Subcutaneous abdominal adipose tissue (tissue), 5 donors: ENCODE results near the gene SMAD6.
A peak's percentile ranks its signal among the peaks of the same experiment; 100 is the strongest.

Experiments used
- H3K27ac ChIP-seq: one replicate; pipeline ENCODE4 v1.7.0; 2013; ENCODE audit warnings: low read depth, mild to moderate bottlenecking, inconsistent platforms, low read length, moderate library complexity
- H3K27me3 ChIP-seq, 5 donors: one replicate each; pipeline ENCODE4 v1.7.0; 2013; ENCODE audit warnings: low read length in 5 of 5, inconsistent platforms in 1 of 5; ENCODE audit not compliant: control insufficient read depth in 5 of 5, insufficient read depth in 4 of 5
- H3K36me3 ChIP-seq, 5 donors: one replicate each; pipeline ENCODE4 v1.7.0; 2013; ENCODE audit warnings: low read length in 5 of 5; ENCODE audit not compliant: control insufficient read depth in 5 of 5, insufficient read depth in 5 of 5
- H3K4me1 ChIP-seq, 5 donors: one replicate each; pipeline ENCODE4 v1.7.0; 2013; ENCODE audit warnings: low read length in 5 of 5, mild to moderate bottlenecking in 3 of 5, moderate library complexity in 1 of 5; ENCODE audit not compliant: control insufficient read depth in 5 of 5, insufficient read depth in 5 of 5
- H3K4me3 ChIP-seq, 5 donors: one replicate each; pipeline ENCODE4 v1.7.0; 2013; ENCODE audit warnings: low read length in 5 of 5, low read depth in 1 of 5
- H3K9ac ChIP-seq, 5 donors: one replicate each; pipeline ENCODE4 v1.7.0; 2013; ENCODE audit warnings: low read length in 5 of 5, mild to moderate bottlenecking in 4 of 5, moderate library complexity in 3 of 5
- H3K9me3 ChIP-seq, 5 donors: one replicate each; pipeline ENCODE4 v1.7.0; 2013; ENCODE audit warnings: low read length in 5 of 5; ENCODE audit not compliant: control insufficient read depth in 5 of 5
- donor health status: healthy.
- donor health status: healthy.
- donor health status: healthy.
- donor health status: healthy.
- donor health status: healthy.

Gene SMAD6

GRCh38 chr15:66805202-66805885 is 103.3 kb downstream of the SMAD6 start:
- H3K36me3 ChIP-seq = no peaks in the 10 kb centered on the region
- H3K9ac ChIP-seq = peak overlapping the region in 3 of 5 donors; percentile 11 to 44 (median 29)
- no peaks in the 10 kb centered on the region for H3K9me3 ChIP-seq
- H3K27ac ChIP-seq = peak overlapping the region; percentile 100
- H3K4me1 ChIP-seq = peaks cover 11 to 55% (median 48%) of the 10 kb centered on the region in 5 donors
- no peak overlapping the region for H3K4me3 ChIP-seq
- H3K27me3 ChIP-seq = no peaks in the 10 kb centered on the region

- H3K27ac ChIP-seq = no peak overlapping the region
- no peak overlapping the region for H3K4me3 ChIP-seq
- peaks cover 7 to 27% (median 23%) of the 10 kb centered on the region in 5 donors for H3K4me1 ChIP-seq
- no peaks in the 10 kb centered on the region for H3K9me3 ChIP-seq
- H3K9ac ChIP-seq = no peak overlapping the region
- no peaks in the 10 kb centered on the region for H3K27me3 ChIP-seq
- H3K36me3 ChIP-seq = no peaks in the 10 kb centered on the region
Measured at GRCh38 chr15:66808181-66808824, 106.3 kb downstream of the SMAD6 start.

- H3K4me1 ChIP-seq = peaks cover 4 to 17% (median 11%) of the 10 kb centered on the region in 5 donors
- H3K9me3 ChIP-seq = no peaks in the 10 kb centered on the region
- no peak overlapping the region for H3K9ac ChIP-seq
- H3K27ac ChIP-seq = no peak overlapping the region
- H3K4me3 ChIP-seq = no peak overlapping the region
- H3K27me3 ChIP-seq = no peaks in the 10 kb centered on the region
- no peaks in the 10 kb centered on the region for H3K36me3 ChIP-seq
Measured at GRCh38 chr15:66809664-66810063, 107.6 kb downstream of the SMAD6 start.

GRCh38 chr15:66815318-66815717 is 113.3 kb downstream of the SMAD6 start:
- H3K27me3 ChIP-seq = no peaks in the 10 kb centered on the region
- H3K9me3 ChIP-seq = no peaks in the 10 kb centered on the region
- no peak overlapping the region for H3K9ac ChIP-seq
- no peak overlapping the region for H3K27ac ChIP-seq
- H3K4me1 ChIP-seq = peaks cover 0 to 23% (median 16%) of the 10 kb centered on the region in 5 donors
- no peaks in the 10 kb centered on the region for H3K36me3 ChIP-seq
- no peak overlapping the region for H3K4me3 ChIP-seq

DNA sequence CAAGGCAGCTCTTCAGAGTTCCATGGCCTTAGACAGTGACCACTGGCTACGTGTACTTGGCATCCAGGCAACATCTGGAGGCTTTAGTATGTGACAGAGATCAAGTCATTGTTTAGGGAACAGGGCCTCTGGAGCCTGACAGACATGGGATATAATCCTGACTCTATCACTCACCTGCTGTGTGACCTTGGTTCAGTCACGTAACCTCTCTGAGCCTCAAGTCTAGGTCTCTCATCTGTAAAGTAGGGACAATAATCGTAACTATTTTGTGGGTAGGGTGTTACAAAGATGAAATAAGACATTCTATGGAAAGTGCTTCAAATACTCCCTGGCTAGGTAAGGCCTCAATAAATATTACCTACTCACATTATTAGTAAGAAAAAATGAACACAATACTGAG is 114.2 kb downstream of the SMAD6 start:
- no peaks in the 10 kb centered on the region for H3K36me3 ChIP-seq
- no peaks in the 10 kb centered on the region for H3K27me3 ChIP-seq
- no peak overlapping the region for H3K27ac ChIP-seq
- H3K9ac ChIP-seq = no peak overlapping the region
- H3K4me1 ChIP-seq = peaks cover 0 to 30% (median 25%) of the 10 kb centered on the region in 5 donors
- H3K9me3 ChIP-seq = no peaks in the 10 kb centered on the region
- H3K4me3 ChIP-seq = no peak overlapping the region

- Histone ChIP-seq H3K27me3 (no peaks in the 10 kb centered on the region), H3K9ac (no peak overlapping the region), H3K36me3 (no peaks in the 10 kb centered on the region), H3K4me3 (no peak overlapping the region), H3K9me3 (no peaks in the 10 kb centered on the region), H3K27ac (no peak overlapping the region), H3K4me1 (peaks cover 0 to 35% (median 30%) of the 10 kb centered on the region in 5 donors)
Measured at GRCh38 chr15:66819084-66819483, 117.0 kb downstream of the SMAD6 start.

GRCh38 chr15:66820481-66821176 is 118.6 kb downstream of the SMAD6 start:
- Histone ChIP-seq H3K36me3 (no peaks in the 10 kb centered on the region), H3K4me1 (peaks cover 0 to 27% (median 24%) of the 10 kb centered on the region in 5 donors), H3K27me3 (no peaks in the 10 kb centered on the region), H3K9me3 (no peaks in the 10 kb centered on the region), H3K4me3 (no peak overlapping the region), H3K27ac (no peak overlapping the region), H3K9ac (peak overlapping the region in 1 of 5 donors; percentile 27)

GRCh38 chr15:66821307-66821706 is 119.3 kb downstream of the SMAD6 start:
- no peak overlapping the region for H3K27ac ChIP-seq
- H3K9ac ChIP-seq = no peak overlapping the region
- no peaks in the 10 kb centered on the region for H3K9me3 ChIP-seq
- H3K27me3 ChIP-seq = no peaks in the 10 kb centered on the region
- peaks cover 0 to 26% (median 22%) of the 10 kb centered on the region in 5 donors for H3K4me1 ChIP-seq
- no peaks in the 10 kb centered on the region for H3K36me3 ChIP-seq
- H3K4me3 ChIP-seq = peak overlapping the region in 1 of 5 donors; percentile 6

DNA sequence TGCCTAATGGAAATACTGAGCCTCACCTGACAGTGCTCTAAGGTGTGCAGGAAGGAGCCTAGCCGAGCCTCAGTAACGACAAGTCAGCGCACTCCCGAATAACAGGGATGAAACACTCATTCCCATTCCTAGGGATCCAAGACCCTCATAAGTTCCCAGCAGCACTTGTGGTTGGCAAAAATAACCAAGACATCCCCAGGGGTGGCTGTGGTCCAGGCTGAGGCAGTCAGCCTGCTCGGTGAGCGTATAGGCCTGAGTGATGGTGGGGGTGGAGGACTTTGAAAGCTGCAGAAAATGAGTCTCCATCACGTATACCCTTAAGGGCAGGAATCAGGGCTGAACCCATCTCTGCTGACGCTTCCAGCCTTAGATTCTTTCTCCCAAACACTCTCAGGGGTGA is 120.1 kb downstream of the SMAD6 start:
- H3K27ac ChIP-seq = no peak overlapping the region
- no peak overlapping the region for H3K4me3 ChIP-seq
- no peaks in the 10 kb centered on the region for H3K36me3 ChIP-seq
- H3K9ac ChIP-seq = no peak overlapping the region
- H3K9me3 ChIP-seq = no peaks in the 10 kb centered on the region
- no peaks in the 10 kb centered on the region for H3K27me3 ChIP-seq
- H3K4me1 ChIP-seq = peaks cover 0 to 26% (median 22%) of the 10 kb centered on the region in 5 donors

GRCh38 chr15:66822576-66822975 is 120.5 kb downstream of the SMAD6 start:
- Histone ChIP-seq H3K9ac (no peak overlapping the region), H3K27me3 (no peaks in the 10 kb centered on the region), H3K4me3 (no peak overlapping the region), H3K9me3 (no peaks in the 10 kb centered on the region), H3K36me3 (no peaks in the 10 kb centered on the region), H3K4me1 (peaks cover 0 to 26% (median 22%) of the 10 kb centered on the region in 5 donors), H3K27ac (no peak overlapping the region)
